HG03060 (cell line): ENCODE data around the gene LSM4.

Experiments
- ATAC-seq: cut with Tn5 transposase; IDR thresholded peaks from one replicate; pipeline ENCODE4 v1.9.1; 2021; ENCODE audit warnings: low read depth, moderate number of reproducible peaks; ENCODE audit not compliant: unreplicated experiment

Gene LSM4

GRCh38 chr19:18293642-18294466, 29.0 kb downstream of the LSM4 start:
- no peak for ATAC-seq

- no peak for ATAC-seq
Measured at GRCh38 chr19:18292810-18293641, 29.9 kb downstream of the LSM4 start.

GRCh38 chr19:18292462-18292809, 30.4 kb downstream of the LSM4 start:
- ATAC-seq, result no peak

GRCh38 chr19:18291590-18292461, 31.1 kb downstream of the LSM4 start:
- ATAC-seq, result no peak

GRCh38 chr19:18291019-18291524, 31.8 kb downstream of the LSM4 start:
- ATAC-seq, result no peak

GRCh38 chr19:18290302-18291018, 32.4 kb downstream of the LSM4 start:
- ATAC-seq, result no peak

GRCh38 chr19:18289471-18290301, 33.2 kb downstream of the LSM4 start:
- ATAC-seq, result no peak

GRCh38 chr19:18287836-18288772, 34.8 kb downstream of the LSM4 start:
- ATAC-seq, result no peak

- ATAC-seq, result no peak
Measured at GRCh38 chr19:18286973-18287635, 35.8 kb downstream of the LSM4 start.

GRCh38 chr19:18284712-18285360, 38.0 kb downstream of the LSM4 start:
- no peak for ATAC-seq

- ATAC-seq, result no peak
Measured at GRCh38 chr19:18283338-18283737, 39.5 kb downstream of the LSM4 start.

- no peak for ATAC-seq
Measured at GRCh38 chr19:18282788-18283141, 40.1 kb downstream of the LSM4 start.

GRCh38 chr19:18282021-18282787, 40.7 kb downstream of the LSM4 start:
- ATAC-seq, result no peak

- ATAC-seq, result peak; percentile 29
Measured at GRCh38 chr19:18281082-18282020, 41.5 kb downstream of the LSM4 start, which contains the start of gene JUND. Gene JUND (minus strand): TSS chr19:18281622. CDS start chr19:18281484, 138 bp downstream.
